Stimulated activated naive CD4-positive, alpha-beta T cell treated with Interleukin-2 at 50 U/mL for 16 hours (primary cell): ENCODE data around the gene B4GALT2.

Experiments used
- DNase-seq: peaks from one replicate; lab custom pipeline; 2025; lab: John Stamatoyannopoulos, UW

Gene B4GALT2

DNA sequence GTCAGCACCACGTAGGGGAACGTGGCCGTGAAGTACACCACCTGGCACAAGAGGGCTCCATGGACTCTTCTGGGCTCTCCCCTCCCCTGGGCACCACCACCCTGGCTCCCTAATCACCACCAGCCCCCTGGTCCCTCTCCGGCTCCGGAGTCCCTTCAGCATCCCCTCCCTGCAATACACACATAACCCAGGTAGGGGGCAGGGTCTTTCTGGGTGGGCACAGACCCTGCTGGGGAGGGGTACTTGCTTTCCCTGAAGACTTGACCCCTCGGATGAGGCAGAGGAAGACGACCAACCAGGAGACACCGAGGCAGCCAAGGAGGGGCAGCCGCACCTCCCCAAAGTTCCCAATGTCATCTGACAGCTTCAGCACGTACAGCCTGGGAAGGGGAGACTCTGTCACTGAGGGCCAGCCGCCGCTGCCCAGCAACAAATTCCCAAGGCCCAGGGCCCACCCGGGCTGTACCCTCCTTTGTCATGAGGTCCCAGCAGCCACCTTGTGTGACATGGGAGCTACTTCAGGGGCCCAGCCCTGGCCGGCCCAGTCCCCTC lies 23.7 kb downstream of the B4GALT2 start:
- no peak for DNase-seq

- DNase-seq, result no peak
Observed at GRCh38 chr1:44008259-44008658, 29.2 kb downstream of the B4GALT2 start.

DNA sequence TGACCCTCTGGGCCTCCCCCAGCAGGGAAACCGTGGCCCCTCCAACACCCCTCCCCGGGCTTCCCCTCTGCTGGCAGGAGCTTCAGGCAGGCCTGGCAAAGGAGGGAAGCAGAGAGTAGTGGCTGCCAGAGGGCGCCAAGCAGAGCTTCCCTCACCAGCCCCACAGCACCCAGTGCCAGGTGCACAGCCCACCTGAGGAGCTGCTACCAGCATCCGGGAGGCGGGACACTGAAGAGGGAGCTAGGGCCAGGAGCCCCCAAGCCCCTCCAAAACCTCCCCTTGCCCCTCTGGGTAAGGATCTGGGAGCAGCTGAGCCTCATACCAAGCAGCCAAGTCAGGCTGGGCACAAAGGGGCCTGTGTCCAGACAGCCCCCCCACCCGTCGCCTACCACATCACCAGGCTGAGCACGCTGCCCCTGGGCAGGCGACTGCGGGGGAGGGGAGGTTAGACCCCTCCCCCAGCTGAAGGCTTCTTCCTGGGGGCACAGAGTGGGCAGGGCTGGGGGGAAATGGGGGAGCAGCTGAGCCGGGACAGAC lies 32.0 kb downstream of the B4GALT2 start:
- DNase-seq, result no peak

DNA sequence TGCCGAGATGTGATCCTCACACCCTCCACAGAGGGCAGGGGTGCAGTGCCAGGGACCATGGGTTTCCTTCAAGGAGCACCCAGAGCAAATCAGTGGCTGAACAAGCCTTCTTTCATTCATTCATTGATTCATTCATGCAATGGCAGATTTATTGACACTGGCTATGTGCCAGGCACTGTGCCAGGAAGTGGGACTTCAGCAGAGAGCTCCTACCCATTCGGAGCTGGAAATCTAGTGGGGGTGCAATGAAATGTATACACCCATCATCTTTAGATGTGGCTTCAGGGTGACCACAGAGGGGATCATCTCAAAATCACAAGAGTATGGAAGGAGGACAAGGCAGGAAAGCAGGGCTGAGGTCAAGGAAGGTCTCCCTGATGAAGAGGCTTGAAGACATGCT lies 33.4 kb downstream of the B4GALT2 start:
- DNase-seq, result no peak

GRCh38 chr1:44012941-44013609 lies 34.1 kb downstream of the B4GALT2 start:
- no peak for DNase-seq

DNA sequence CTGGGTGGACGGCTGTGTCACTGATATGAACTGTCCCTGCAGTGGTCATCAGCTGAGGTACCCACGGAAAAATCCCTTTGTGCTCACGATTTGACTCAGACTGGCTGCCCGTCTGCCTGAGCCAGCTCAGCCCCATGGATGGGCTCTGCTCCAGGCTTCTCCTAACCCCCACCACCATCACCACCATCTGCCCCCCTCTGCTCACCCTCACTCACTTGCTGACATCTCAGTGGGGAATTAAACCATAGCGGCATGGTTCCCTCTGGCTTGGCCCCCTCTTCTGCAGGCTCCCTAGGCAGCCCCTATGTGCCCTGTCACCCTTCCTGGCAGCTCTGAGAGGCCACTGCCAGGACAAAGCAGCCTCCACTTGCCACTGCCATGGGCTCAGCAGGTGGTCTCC lies 34.9 kb downstream of the B4GALT2 start:
- no peak for DNase-seq

DNA sequence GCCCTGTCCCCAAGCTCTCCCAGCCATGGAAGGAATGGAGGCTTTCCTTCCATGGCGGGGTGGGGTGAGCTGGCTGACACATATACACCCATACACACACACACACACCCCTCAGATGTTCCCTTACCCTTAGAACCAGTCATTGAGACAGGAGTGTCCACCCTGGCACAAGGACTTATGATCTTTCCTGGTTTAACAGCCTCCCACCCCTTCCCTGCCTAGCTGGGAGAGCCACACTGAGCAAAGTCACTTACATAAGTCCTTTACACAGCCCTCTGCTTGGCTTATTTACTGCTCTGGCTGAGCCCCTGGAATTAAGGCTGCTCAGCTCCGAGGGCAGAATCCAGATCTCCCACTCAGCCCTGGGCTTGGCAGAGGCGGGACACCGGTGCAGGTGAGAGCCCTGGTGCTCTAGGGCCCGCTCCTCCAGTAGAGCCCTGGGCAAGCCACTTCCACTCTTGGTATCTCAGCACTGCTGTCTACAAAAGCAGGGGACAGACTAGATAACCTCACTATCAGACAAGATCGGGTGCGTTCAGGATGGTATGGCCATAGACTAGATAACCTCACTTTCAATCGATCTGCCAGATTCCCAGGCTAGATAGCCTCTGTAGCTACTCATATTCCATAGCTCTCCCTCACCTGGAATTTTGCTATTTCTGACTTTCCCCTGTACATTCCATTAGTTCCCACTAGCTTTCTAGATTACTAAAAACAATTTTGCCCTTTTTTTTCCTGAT lies 35.5 kb downstream of the B4GALT2 start:
- no peak for DNase-seq

GRCh38 chr1:44015206-44015605 lies 36.2 kb downstream of the B4GALT2 start:
- DNase-seq, result no peak

GRCh38 chr1:44016041-44016889 lies 37.3 kb downstream of the B4GALT2 start:
- no peak for DNase-seq

DNA sequence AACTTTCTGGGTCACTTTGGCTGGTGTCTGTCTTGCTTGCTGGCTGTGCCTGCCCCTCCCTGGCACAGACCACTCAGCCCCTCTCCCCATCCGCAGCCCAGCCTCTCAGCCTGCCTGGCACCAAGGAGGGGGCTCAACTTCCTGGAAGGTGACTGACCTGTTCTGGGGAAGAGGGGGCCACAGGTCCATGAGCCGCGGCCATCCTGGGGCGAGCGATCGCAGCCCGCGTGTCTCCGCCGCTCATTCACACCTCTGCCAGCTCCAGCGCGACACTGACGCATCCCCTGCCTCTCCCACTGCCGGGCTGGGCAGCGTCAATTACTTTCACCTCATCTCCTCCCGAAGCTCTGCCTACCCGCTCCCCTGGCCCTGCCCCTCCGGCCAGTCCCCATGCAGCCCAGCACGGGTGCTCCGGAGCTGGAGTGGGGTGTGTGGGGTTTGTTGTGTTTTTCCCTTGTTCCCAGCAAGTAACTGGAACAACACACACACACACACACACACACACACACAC lies 37.9 kb downstream of the B4GALT2 start:
- DNase-seq, result no peak

- DNase-seq, result no peak
Observed at GRCh38 chr1:44019466-44019948, 40.5 kb downstream of the B4GALT2 start.

DNA sequence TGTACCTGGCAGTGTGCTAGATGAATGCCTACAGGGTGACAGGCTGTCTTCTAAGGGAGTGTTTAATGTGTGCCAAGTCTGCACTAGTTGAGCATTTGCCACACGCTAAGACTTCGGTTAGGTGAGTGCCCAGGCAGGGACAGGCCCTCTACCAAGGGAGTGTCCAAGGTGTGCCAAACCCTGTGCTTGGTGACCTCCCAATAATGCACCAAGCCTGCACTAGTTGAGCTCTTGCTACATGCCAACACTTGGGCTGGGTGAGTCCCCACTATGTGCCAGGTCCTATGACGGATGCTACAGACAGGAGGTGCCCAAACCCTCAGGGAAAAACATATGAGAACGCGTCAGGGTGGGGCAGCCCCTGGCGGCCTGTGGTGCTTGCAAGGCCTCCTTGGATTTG lies 41.5 kb downstream of the B4GALT2 start:
- DNase-seq, result no peak

DNA sequence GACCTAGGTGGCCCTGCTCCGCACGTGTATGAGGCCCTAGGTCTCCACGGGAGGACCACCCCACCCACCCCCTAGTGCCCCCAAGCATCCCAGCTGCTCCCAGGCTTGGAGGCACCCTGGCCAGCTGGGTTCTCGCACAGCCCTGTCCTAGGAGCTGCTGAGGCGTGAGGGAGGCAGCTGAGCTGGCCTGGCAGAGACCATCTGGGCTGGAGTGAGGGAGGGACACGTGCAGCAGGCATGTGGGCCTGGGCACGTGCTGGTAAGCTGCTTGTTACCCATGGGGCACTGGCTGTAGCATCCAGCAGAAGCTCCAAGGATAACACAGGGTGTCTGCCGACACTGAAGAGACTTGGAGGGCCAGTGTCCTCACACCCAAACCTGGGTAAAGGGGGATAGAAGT lies 42.1 kb downstream of the B4GALT2 start:
- DNase-seq, result no peak

- no peak for DNase-seq
Observed at GRCh38 chr1:44021581-44022321, 42.7 kb downstream of the B4GALT2 start.

DNA sequence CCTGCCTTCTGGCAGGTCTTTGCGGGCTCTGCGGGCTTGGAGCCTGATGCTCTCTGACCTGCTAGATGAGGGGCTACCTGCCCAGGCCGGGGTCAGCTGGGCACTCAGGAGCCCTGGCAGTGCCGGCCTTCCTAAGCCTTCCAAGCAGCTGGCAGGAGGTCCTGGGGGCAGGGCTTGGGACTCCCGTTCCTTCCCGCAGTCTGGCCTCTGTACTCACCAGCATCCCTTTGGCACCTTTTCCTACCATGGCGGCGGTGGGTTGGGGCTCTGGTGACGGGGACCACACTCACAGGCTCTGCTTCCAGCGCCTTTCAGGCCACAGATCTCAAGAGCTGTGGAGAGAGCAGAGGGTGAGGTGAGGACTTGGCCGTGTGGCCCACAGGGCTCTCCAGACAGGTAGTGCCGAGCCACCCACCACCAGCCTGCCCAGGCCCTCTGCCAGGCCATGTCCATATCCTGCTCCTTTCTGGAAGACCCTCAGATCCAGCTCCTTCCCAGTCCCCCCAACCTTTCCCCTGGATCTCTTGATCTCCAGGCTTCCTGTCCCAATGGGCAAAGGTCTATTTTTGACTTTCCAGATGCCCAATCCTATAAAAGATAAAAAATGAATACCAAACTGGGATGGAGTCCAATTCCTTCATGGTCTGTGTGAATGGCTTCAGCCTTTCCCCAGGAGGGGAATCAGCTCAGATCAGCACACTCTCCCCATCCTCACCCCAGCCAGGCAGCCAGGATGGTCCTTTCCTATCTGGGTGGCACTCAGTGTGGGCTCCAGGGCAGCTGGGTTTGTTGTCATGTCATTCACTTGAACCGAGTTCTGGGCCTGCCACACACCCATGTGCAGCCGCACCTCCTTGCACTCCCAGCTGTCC lies 45.3 kb downstream of the B4GALT2 start:
- DNase-seq, result no peak

GRCh38 chr1:44024903-44025525 lies 46.0 kb downstream of the B4GALT2 start:
- DNase-seq, result no peak

DNA sequence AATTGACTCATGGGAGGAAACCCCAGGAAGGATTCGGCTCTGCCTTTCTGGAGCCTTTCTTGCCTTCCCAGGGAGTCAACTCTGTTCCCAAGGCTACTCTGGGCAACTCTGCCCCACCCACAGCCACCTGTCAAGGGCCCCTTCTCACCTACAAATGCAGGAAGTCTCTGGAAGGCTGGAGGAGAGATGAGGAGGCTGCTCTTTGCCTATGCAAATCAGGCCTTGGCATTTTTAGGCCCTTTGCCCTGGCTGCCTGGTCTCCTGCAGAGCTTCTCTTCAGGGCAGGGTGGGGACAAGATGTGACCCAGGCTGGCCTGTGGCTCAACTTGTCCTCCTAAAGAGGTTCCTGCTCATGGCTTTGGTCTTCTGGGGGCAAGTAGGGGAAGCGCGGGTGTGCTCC lies 46.8 kb downstream of the B4GALT2 start:
- DNase-seq, result no peak

DNA sequence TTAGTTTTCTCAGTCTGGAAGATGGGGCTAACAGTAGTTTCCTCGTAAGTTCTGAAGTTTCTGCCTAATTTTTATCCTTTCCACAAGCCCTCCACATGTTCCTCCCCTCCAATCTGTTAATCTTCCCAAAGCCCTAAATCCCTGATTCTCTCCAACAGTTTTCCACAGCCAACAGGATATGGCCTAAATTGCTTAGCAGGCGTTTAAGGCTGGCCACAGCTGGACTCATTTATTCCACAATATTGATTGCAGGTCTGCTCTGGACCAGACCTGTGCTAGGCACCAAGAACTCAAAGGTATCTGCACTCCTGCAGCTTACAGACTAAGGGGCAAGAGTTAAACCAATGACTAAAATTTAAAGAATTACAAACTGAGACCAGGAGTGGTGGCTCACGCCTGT lies 48.3 kb downstream of the B4GALT2 start:
- no peak for DNase-seq

DNA sequence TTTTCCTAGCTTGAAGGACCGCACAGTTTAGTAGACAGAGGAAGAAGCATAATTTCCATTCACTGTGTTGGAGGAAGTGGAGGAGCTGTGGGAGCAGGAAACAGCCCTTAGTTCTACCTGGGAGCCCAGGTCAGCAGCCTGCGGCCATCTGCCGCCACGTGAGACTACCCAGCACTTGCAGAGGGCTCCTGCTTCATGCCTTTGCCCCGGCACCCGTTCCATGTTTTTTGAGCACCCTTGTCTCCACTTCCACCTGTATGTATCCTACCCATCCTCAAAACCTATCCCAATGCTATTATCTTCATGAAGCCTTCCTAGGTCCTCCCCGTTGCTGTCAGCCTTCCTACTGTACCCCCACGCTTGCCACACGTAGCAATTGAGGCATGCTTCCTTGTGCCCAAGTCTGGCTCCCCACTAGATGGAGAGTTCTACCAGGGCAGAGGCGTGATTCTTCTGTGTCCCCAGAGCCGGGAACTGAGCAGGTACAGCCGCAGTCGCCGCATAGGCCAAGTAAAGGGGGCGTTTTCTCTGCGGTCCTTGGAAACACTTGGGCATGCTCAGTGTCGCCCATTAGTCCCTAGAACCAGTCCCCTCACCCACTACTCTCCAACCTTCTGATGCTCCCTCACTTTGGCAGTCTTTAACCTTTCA lies 50.4 kb downstream of the B4GALT2 start:
- no peak for DNase-seq
